Measurements from ENCODE around the gene BMP7.

Gene BMP7

GRCh38 chr20:57278457-57278856 lies 12.0 kb upstream of the BMP7 start:
- TF ChIP-seq CTCF (IDR thresholded peaks at IDR 0.05; ENCODE audit: low read depth, low read length) = no peak
- H3K4me3 ChIP-seq (ENCODE audit: low read depth, low read length) = no peak overlapping the region

GRCh38 chr20:57277398-57278105 lies 11.1 kb upstream of the BMP7 start:
- TF ChIP-seq CTCF (IDR thresholded peaks at IDR 0.05; ENCODE audit: low read depth, low read length) = no peak

GRCh38 chr20:57276221-57276620 lies 9.8 kb upstream of the BMP7 start:
- H3K4me3 ChIP-seq (ENCODE audit: low read depth, low read length) = no peak overlapping the region
- TF ChIP-seq CTCF (IDR thresholded peaks at IDR 0.05; ENCODE audit: low read depth, low read length) = no peak

More at GRCh38 chr20:57277398-57278105, 11.1 kb upstream of the BMP7 start:
- H3K4me3 ChIP-seq (ENCODE audit: low read depth, low read length) = no peak overlapping the region

GRCh38 chr20:57275813-57276212 lies 9.4 kb upstream of the BMP7 start:
- no peak for TF ChIP-seq CTCF (IDR thresholded peaks at IDR 0.05; ENCODE audit: low read depth, low read length)
- no peak overlapping the region for H3K4me3 ChIP-seq (ENCODE audit: low read depth, low read length)

GRCh38 chr20:57275334-57275733 lies 8.9 kb upstream of the BMP7 start:
- H3K4me3 ChIP-seq (ENCODE audit: low read depth, low read length) = no peak overlapping the region
- no peak for TF ChIP-seq CTCF (IDR thresholded peaks at IDR 0.05; ENCODE audit: low read depth, low read length)

GRCh38 chr20:57274846-57275245 lies 8.4 kb upstream of the BMP7 start:
- TF ChIP-seq CTCF (IDR thresholded peaks at IDR 0.05; ENCODE audit: low read depth, low read length) = no peak
- H3K4me3 ChIP-seq (ENCODE audit: low read depth, low read length) = no peak overlapping the region

GRCh38 chr20:57274299-57274698 lies 7.9 kb upstream of the BMP7 start:
- no peak for TF ChIP-seq CTCF (IDR thresholded peaks at IDR 0.05; ENCODE audit: low read depth, low read length)

More at GRCh38 chr20:57274299-57274698, 7.9 kb upstream of the BMP7 start:
- no peak overlapping the region for H3K4me3 ChIP-seq (ENCODE audit: low read depth, low read length)

Data from WI38 (cell line).